ENCODE data around the gene ACKR2.
"Not testable (repeated sequence)": the region's sequence is repeated elsewhere in the genome, so short reads cannot be mapped to it uniquely, and the experiment has no call there.

The ACKR2 gene

GRCh38 chr3:42877881-42878280 is 68.6 kb downstream of the ACKR2 start:
- Histone ChIP-seq H3K4me1 (ENCODE audit: control insufficient read depth in 1 of 2, insufficient read depth in 2 of 2, low read length in 2 of 2) (peaks cover 5 to 8% of the 10 kb centered on the region in 2 experiments), H2BK12ac (ENCODE audit: low read length) (no peak overlapping the region), H3K27me3 (ENCODE audit: insufficient read depth, low read length) (no peaks in the 10 kb centered on the region), H4K12ac (ENCODE audit: low read depth, low read length) (no peak overlapping the region), H4K91ac (ENCODE audit: low read depth, low read length) (no peak overlapping the region), H3K79me2 (ENCODE audit: control insufficient read depth, insufficient read depth, low read length, poor library complexity) (peaks cover 6% of the 10 kb centered on the region), H3K4me3 (ENCODE audit: low read depth, low read length) (no peak overlapping the region), H3K4ac (ENCODE audit: low read depth, low read length) (no peak overlapping the region), H2AFZ (ENCODE audit: insufficient read depth, low read length, poor library complexity) (no peak overlapping the region), H3K18ac (ENCODE audit: low read length) (no peak overlapping the region), H3K27ac (ENCODE audit: low read depth, low read length) (no peak overlapping the region), H2BK5ac (ENCODE audit: low read depth, low read length, poor library complexity) (no peak overlapping the region), H4K8ac (ENCODE audit: low read depth, low read length) (no peak overlapping the region), H3K79me1 (ENCODE audit: low read length) (peaks cover 6% of the 10 kb centered on the region), H3K23ac (ENCODE audit: low read length) (no peak overlapping the region), H3K14ac (ENCODE audit: low read length) (no peak overlapping the region), H3K4me2 (ENCODE audit: low read length) (no peak overlapping the region), H3K9ac (ENCODE audit: low read length) (no peak overlapping the region), H2BK120ac (ENCODE audit: insufficient read depth, low read length, poor library complexity) (no peak overlapping the region), H3K36me3 (ENCODE audit: control insufficient read depth in 1 of 2, insufficient read depth in 2 of 2, low read length in 2 of 2) (no peaks in the 10 kb centered on the region), H3K9me3 (ENCODE audit: insufficient read depth, low read depth, low read length) (no peaks in the 10 kb centered on the region), H2AK5ac (ENCODE audit: low read length) (no peak overlapping the region)
- WGBS (ENCODE audit: extremely low coverage, insufficient coverage, insufficient read length), result no CpG with 5 or more reads among the region's 2 CpGs
- DNase-seq, result no peak

- no CpG with 5 or more reads among the region's 9 CpGs for WGBS (ENCODE audit: extremely low coverage, insufficient coverage, insufficient read length)
- no peaks in the 10 kb centered on the region for H3K27me3 ChIP-seq (ENCODE audit: insufficient read depth, low read length)
- no peak overlapping the region for H3K9ac ChIP-seq (ENCODE audit: low read length)
- H3K79me1 ChIP-seq (ENCODE audit: low read length), result peaks cover 6% of the 10 kb centered on the region
- peaks cover 6% of the 10 kb centered on the region for H3K79me2 ChIP-seq (ENCODE audit: control insufficient read depth, insufficient read depth, low read length, poor library complexity)
- no peak overlapping the region for H2BK120ac ChIP-seq (ENCODE audit: insufficient read depth, low read length, poor library complexity)
- no peak overlapping the region for H2BK12ac ChIP-seq (ENCODE audit: low read length)
- peaks cover 5 to 8% of the 10 kb centered on the region in 2 experiments for H3K4me1 ChIP-seq (ENCODE audit: control insufficient read depth in 1 of 2, insufficient read depth in 2 of 2, low read length in 2 of 2)
- DNase-seq, result peak in 1 of 2 donors; percentile 53
- no peak overlapping the region for H3K23ac ChIP-seq (ENCODE audit: low read length)
- H3K4me2 ChIP-seq (ENCODE audit: low read length), result no peak overlapping the region
- peak overlapping the region; percentile 95 for H4K8ac ChIP-seq (ENCODE audit: low read depth, low read length)
- no peak overlapping the region for H2BK5ac ChIP-seq (ENCODE audit: low read depth, low read length, poor library complexity)
- H3K36me3 ChIP-seq (ENCODE audit: control insufficient read depth in 1 of 2, insufficient read depth in 2 of 2, low read length in 2 of 2), result no peaks in the 10 kb centered on the region
- H3K9me3 ChIP-seq (ENCODE audit: insufficient read depth, low read depth, low read length), result no peaks in the 10 kb centered on the region
- peak overlapping the region; percentile 84 for H3K18ac ChIP-seq (ENCODE audit: low read length)
- no peak overlapping the region for H3K4me3 ChIP-seq (ENCODE audit: low read depth, low read length)
- H3K4ac ChIP-seq (ENCODE audit: low read depth, low read length), result no peak overlapping the region
- H4K12ac ChIP-seq (ENCODE audit: low read depth, low read length), result peak overlapping the region; percentile 85
- H4K91ac ChIP-seq (ENCODE audit: low read depth, low read length), result peak overlapping the region; percentile 84
- no peak overlapping the region for H3K14ac ChIP-seq (ENCODE audit: low read length)
- peak overlapping the region; percentile 96 for H2AFZ ChIP-seq (ENCODE audit: insufficient read depth, low read length, poor library complexity)
- H3K27ac ChIP-seq (ENCODE audit: low read depth, low read length), result no peak overlapping the region
- H2AK5ac ChIP-seq (ENCODE audit: low read length), result peak overlapping the region; percentile 73
These were observed 70.9 kb downstream of the ACKR2 start for GRCh38 chr3:42880183-42880582.

GRCh38 chr3:42880601-42881451 is 71.6 kb downstream of the ACKR2 start:
- Histone ChIP-seq H2BK12ac (ENCODE audit: low read length) (peak overlapping the region; percentile 18), H4K12ac (ENCODE audit: low read depth, low read length) (peak overlapping the region; percentile 85), H3K14ac (ENCODE audit: low read length) (peak overlapping the region; percentile 84), H3K27me3 (ENCODE audit: insufficient read depth, low read length) (no peaks in the 10 kb centered on the region), H3K79me1 (ENCODE audit: low read length) (peaks cover 6% of the 10 kb centered on the region), H3K4me1 (ENCODE audit: control insufficient read depth in 1 of 2, insufficient read depth in 2 of 2, low read length in 2 of 2) (peaks cover 5 to 8% of the 10 kb centered on the region in 2 experiments), H3K9me3 (ENCODE audit: insufficient read depth, low read depth, low read length) (no peaks in the 10 kb centered on the region), H3K4me3 (ENCODE audit: low read depth, low read length) (peak overlapping the region; percentile 71), H3K36me3 (ENCODE audit: control insufficient read depth in 1 of 2, insufficient read depth in 2 of 2, low read length in 2 of 2) (no peaks in the 10 kb centered on the region), H4K91ac (ENCODE audit: low read depth, low read length) (peak overlapping the region; percentile 84), H2AFZ (ENCODE audit: insufficient read depth, low read length, poor library complexity) (peak overlapping the region; percentile 96), H3K4ac (ENCODE audit: low read depth, low read length) (peak overlapping the region; percentile 48), H3K18ac (ENCODE audit: low read length) (peak overlapping the region; percentile 84), H2AK5ac (ENCODE audit: low read length) (peak overlapping the region; percentile 73), H3K9ac (ENCODE audit: low read length) (peak overlapping the region; percentile 25), H2BK5ac (ENCODE audit: low read depth, low read length, poor library complexity) (peak overlapping the region; percentile 2), H3K79me2 (ENCODE audit: control insufficient read depth, insufficient read depth, low read length, poor library complexity) (peaks cover 6% of the 10 kb centered on the region), H2BK120ac (ENCODE audit: insufficient read depth, low read length, poor library complexity) (peak overlapping the region; percentile 74), H3K27ac (ENCODE audit: low read depth, low read length) (no peak overlapping the region), H3K23ac (ENCODE audit: low read length) (no peak overlapping the region), H4K8ac (ENCODE audit: low read depth, low read length) (peak overlapping the region; percentile 95), H3K4me2 (ENCODE audit: low read length) (peak overlapping the region; percentile 74)
- peak; percentile 83 to 90 for DNase-seq
- no CpG with 5 or more reads among the region's 61 CpGs for WGBS (ENCODE audit: extremely low coverage, insufficient coverage, insufficient read length)

DNA sequence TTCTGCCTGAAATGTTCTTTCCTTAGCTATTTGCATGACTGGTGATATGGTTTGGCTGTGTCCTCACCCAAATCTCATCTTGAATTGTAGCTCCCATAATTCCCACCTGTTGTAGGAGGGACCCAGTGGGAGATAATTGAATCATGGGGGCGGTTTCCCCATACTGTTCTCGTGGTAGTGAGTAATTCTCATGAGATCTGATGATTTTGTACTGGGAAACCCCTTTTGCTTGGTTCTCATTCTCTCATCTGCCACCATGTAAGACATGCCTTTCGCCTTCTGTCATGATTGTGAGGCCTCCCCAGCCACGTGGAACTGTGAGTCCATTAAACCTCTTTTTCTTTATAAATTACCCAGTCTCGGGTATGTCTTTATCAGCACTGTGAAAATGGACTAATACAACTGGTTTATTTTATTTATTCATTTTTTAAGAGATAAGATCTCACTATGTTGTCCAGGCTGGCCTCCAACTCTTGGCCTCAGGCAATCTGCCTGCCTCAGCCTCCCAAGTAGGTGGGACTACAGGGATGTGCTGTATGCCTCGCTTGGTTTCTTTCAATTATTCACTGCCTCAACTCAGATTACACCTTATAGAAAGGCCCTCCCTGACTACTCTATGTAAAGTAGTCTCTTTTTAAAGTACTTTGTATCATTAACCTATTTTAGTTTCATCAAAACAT is 74.1 kb downstream of the ACKR2 start:
- H3K14ac ChIP-seq (ENCODE audit: low read length), result not testable (repeated sequence)

More for the DNA sequence above, 74.1 kb downstream of the ACKR2 start:
- peak; percentile 64 to 74 for DNase-seq
- not testable (repeated sequence) for H4K91ac ChIP-seq (ENCODE audit: low read depth, low read length); H3K4ac ChIP-seq (ENCODE audit: low read depth, low read length); H3K79me2 ChIP-seq (ENCODE audit: control insufficient read depth, insufficient read depth, low read length, poor library complexity); H3K23ac ChIP-seq (ENCODE audit: low read length); H2BK12ac ChIP-seq (ENCODE audit: low read length); H3K18ac ChIP-seq (ENCODE audit: low read length); H2AFZ ChIP-seq (ENCODE audit: insufficient read depth, low read length, poor library complexity); H3K4me3 ChIP-seq (ENCODE audit: low read depth, low read length); H3K9me3 ChIP-seq (ENCODE audit: insufficient read depth, low read depth, low read length); H3K9ac ChIP-seq (ENCODE audit: low read length); H2BK120ac ChIP-seq (ENCODE audit: insufficient read depth, low read length, poor library complexity); H4K12ac ChIP-seq (ENCODE audit: low read depth, low read length); H3K27me3 ChIP-seq (ENCODE audit: insufficient read depth, low read length); H3K79me1 ChIP-seq (ENCODE audit: low read length); H3K27ac ChIP-seq (ENCODE audit: low read depth, low read length); H3K4me1 ChIP-seq (ENCODE audit: control insufficient read depth in 1 of 2, insufficient read depth in 2 of 2, low read length in 2 of 2); H3K4me2 ChIP-seq (ENCODE audit: low read length); H4K8ac ChIP-seq (ENCODE audit: low read depth, low read length); H2BK5ac ChIP-seq (ENCODE audit: low read depth, low read length, poor library complexity); H2AK5ac ChIP-seq (ENCODE audit: low read length); H3K36me3 ChIP-seq (ENCODE audit: control insufficient read depth in 1 of 2, insufficient read depth in 2 of 2, low read length in 2 of 2)
- WGBS (ENCODE audit: extremely low coverage, insufficient coverage, insufficient read length), result no CpG with 5 or more reads among the region's 6 CpGs
